Measurements from ENCODE around the gene EFEMP1.

The EFEMP1 gene

DNA sequence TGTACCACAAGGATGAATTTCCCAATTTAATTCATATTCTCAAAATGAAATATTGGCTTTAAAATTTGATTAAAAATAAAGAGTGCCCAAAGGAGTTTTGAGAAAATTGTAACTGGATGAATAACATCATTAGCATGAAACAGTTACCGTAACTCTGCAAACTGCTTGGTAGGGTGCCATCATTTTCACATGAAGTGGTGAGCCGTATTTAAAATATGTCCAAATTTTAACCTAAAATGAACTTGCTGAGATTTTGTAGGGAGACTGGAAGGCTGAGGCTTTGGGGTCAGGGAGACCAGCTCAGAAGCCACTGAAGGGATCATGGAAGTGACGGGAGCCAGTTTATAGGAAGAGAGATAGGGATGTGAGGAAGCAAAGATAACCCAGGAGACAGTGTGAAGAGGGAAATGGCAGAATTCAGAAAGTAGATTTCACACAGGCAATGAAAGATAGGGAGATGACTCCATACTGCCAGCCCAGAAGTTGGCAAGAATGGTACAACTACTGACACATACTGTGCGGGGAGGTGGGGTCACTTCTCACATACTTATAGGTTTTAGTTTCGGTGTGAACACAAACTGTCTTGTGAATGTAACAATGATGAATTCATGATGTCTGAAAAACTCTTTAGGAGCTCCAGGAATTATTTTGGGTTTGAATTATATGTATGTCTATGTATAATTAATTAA is 53.8 kb downstream of the EFEMP1 start:
- Histone ChIP-seq H3K79me2 (ENCODE audit: control insufficient read depth, insufficient read depth, low read length, unreplicated experiment) (no peaks in the 10 kb centered on the region), H3K36me3 (ENCODE audit: insufficient read depth, low read length) (peaks cover 66% of the 10 kb centered on the region), H3K4me3 (ENCODE audit: low read depth, low read length) (no peak overlapping the region), H3K4me1 (ENCODE audit: control insufficient read depth, insufficient read depth, low read length, unreplicated experiment) (peaks cover 27% of the 10 kb centered on the region), H3K27ac (ENCODE audit: low read depth, low read length) (peak overlapping the region; percentile 71), H3K27me3 (ENCODE audit: insufficient read depth, low read length) (no peaks in the 10 kb centered on the region), H2AFZ (ENCODE audit: low read length, unreplicated experiment) (no peak overlapping the region)

DNA sequence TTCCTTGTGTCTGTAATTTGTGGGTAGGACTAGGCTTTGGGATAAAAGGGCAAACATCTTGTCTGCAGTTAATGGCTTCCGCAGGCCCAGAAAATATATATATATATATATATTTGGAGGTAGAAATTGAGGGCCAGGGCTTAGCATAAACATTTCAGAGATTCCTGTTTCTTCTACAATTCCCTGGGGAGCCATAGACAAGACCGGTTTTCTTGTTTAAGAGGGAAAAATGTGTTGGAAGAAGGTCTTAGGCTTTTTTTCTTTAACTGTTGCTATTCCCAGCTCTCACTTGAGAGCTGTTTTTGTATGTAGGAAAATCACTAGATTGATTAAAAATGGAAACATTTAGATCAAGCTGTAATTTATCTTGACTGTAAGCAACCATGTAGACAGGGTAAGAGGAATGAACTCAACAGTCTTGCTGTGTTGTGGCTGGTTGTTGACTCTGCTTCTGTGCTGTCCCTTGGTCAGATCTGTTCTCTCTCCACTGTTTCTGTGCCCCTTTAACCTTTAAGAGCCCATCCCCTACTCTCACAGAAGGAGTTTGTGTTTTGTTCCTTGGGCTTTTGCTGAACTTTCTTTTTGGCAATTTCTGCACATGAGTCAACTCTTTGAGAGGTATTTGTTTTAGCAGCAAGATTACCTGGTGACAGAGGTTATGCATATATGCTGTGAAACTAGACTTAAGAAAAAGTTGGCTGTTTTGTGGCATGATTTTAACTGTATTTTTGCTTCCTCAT is 58.3 kb downstream of the EFEMP1 start:
- H3K4me3 ChIP-seq (ENCODE audit: low read depth, low read length): no peak overlapping the region
- H3K27me3 ChIP-seq (ENCODE audit: insufficient read depth, low read length): no peaks in the 10 kb centered on the region
- H3K36me3 ChIP-seq (ENCODE audit: insufficient read depth, low read length): peaks cover 29% of the 10 kb centered on the region
- H2AFZ ChIP-seq (ENCODE audit: low read length, unreplicated experiment): no peak overlapping the region
- H3K4me1 ChIP-seq (ENCODE audit: control insufficient read depth, insufficient read depth, low read length, unreplicated experiment): peaks cover 62% of the 10 kb centered on the region
- no peaks in the 10 kb centered on the region for H3K79me2 ChIP-seq (ENCODE audit: control insufficient read depth, insufficient read depth, low read length, unreplicated experiment)
- H3K27ac ChIP-seq (ENCODE audit: low read depth, low read length): peak overlapping the region; percentile 100

- Histone ChIP-seq H3K4me1 (ENCODE audit: control insufficient read depth, insufficient read depth, low read length, unreplicated experiment) (peaks cover 55% of the 10 kb centered on the region), H3K4me3 (ENCODE audit: low read depth, low read length) (no peak overlapping the region), H3K79me2 (ENCODE audit: control insufficient read depth, insufficient read depth, low read length, unreplicated experiment) (no peaks in the 10 kb centered on the region), H3K27me3 (ENCODE audit: insufficient read depth, low read length) (no peaks in the 10 kb centered on the region), H3K36me3 (ENCODE audit: insufficient read depth, low read length) (peaks cover 27% of the 10 kb centered on the region; the same call in 1 of the 2 replicates), H3K27ac (ENCODE audit: low read depth, low read length) (peak overlapping the region; percentile 100), H2AFZ (ENCODE audit: low read length, unreplicated experiment) (no peak overlapping the region)
These were observed 59.1 kb downstream of the EFEMP1 start for GRCh38 chr2:55864351-55865084.

GRCh38 chr2:55862673-55863390 is 60.8 kb downstream of the EFEMP1 start:
- H3K36me3 ChIP-seq (ENCODE audit: insufficient read depth, low read length): peaks cover 15% of the 10 kb centered on the region; the same call in 1 of the 2 replicates

DNA sequence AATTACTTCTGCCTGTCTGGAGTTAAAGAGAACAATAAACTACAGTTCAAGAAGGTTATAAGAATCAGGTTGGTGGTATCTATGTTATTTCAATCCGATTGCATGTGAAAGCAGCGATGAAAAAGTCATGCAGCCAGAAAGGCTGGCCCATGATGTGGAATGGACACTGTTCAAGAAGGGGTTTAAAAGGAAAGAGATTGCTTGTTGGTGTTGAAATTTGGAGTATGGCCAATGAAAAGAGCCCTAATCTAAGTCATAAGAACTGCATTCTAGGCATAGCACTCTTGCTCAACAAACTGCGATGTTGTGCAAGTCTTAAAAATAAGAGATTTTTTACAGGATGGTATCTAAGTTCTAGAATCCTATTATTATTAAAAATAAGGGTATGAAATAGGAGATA is 61.3 kb downstream of the EFEMP1 start:
- no peak overlapping the region for H2AFZ ChIP-seq (ENCODE audit: low read length, unreplicated experiment)

More at GRCh38 chr2:55862673-55863390, 60.8 kb downstream of the EFEMP1 start:
- peaks cover 51% of the 10 kb centered on the region for H3K4me1 ChIP-seq (ENCODE audit: control insufficient read depth, insufficient read depth, low read length, unreplicated experiment)
- no peaks in the 10 kb centered on the region for H3K27me3 ChIP-seq (ENCODE audit: insufficient read depth, low read length)
- no peaks in the 10 kb centered on the region for H3K79me2 ChIP-seq (ENCODE audit: control insufficient read depth, insufficient read depth, low read length, unreplicated experiment)
- no peak overlapping the region for H3K4me3 ChIP-seq (ENCODE audit: low read depth, low read length)
- H3K27ac ChIP-seq (ENCODE audit: low read depth, low read length): peak overlapping the region; percentile 100
- no peak overlapping the region for H2AFZ ChIP-seq (ENCODE audit: low read length, unreplicated experiment)

DNA sequence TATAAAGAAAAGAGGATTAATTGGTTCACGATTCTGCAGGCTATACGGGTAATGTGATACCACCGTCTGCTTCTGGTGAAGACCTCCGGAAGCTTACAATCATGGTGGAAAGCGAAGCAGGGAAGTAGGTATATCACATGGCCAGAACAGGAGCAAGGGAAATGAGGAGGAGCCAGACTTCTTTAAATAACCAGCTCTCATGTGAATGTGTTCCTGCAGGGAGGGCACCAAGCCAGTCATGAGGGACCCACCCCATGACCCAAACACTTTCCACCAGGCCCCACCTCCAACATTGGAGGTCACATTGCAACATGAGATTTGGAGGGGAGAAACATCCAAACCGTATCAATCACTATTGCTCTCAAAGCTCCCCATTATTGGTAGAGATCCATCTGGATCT is 61.8 kb downstream of the EFEMP1 start:
- Histone ChIP-seq H3K79me2 (ENCODE audit: control insufficient read depth, insufficient read depth, low read length, unreplicated experiment) (no peaks in the 10 kb centered on the region), H2AFZ (ENCODE audit: low read length, unreplicated experiment) (no peak overlapping the region), H3K36me3 (ENCODE audit: insufficient read depth, low read length) (peaks cover 9% of the 10 kb centered on the region; the same call in 1 of the 2 replicates), H3K4me1 (ENCODE audit: control insufficient read depth, insufficient read depth, low read length, unreplicated experiment) (peaks cover 55% of the 10 kb centered on the region), H3K27ac (ENCODE audit: low read depth, low read length) (peak overlapping the region; percentile 100), H3K4me3 (ENCODE audit: low read depth, low read length) (peak overlapping the region; percentile 57), H3K27me3 (ENCODE audit: insufficient read depth, low read length) (no peaks in the 10 kb centered on the region)

More for the DNA sequence above, 61.3 kb downstream of the EFEMP1 start:
- peaks cover 50% of the 10 kb centered on the region for H3K4me1 ChIP-seq (ENCODE audit: control insufficient read depth, insufficient read depth, low read length, unreplicated experiment)
- peak overlapping the region; percentile 100 for H3K27ac ChIP-seq (ENCODE audit: low read depth, low read length)
- no peaks in the 10 kb centered on the region for H3K27me3 ChIP-seq (ENCODE audit: insufficient read depth, low read length)
- peaks cover 9% of the 10 kb centered on the region; the same call in 1 of the 2 replicates for H3K36me3 ChIP-seq (ENCODE audit: insufficient read depth, low read length)
- peak overlapping the region; percentile 57 for H3K4me3 ChIP-seq (ENCODE audit: low read depth, low read length)
- no peaks in the 10 kb centered on the region for H3K79me2 ChIP-seq (ENCODE audit: control insufficient read depth, insufficient read depth, low read length, unreplicated experiment)

DNA sequence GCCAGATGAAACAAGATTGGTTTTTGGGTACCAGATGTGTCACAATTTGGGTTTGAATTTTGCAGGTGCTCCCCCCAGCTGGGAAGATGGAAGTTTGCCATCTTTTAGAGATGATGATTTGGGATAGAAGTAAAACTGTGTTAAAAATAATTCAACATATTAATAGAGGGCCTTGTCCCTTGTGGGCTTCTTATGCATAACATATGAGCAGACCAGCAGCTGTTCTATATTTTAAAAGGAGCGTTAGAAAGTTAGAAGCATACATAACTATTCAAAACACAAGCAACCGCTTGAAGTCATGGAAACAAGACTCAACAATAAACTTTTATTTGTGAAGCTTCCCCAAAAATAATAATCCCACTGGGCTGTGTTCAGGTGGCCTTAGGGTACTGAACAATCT is 62.8 kb downstream of the EFEMP1 start:
- Histone ChIP-seq H3K4me1 (ENCODE audit: control insufficient read depth, insufficient read depth, low read length, unreplicated experiment) (peaks cover 53% of the 10 kb centered on the region), H2AFZ (ENCODE audit: low read length, unreplicated experiment) (no peak overlapping the region), H3K27me3 (ENCODE audit: insufficient read depth, low read length) (no peaks in the 10 kb centered on the region), H3K36me3 (ENCODE audit: insufficient read depth, low read length) (no peaks in the 10 kb centered on the region; the same call in 1 of the 2 replicates), H3K79me2 (ENCODE audit: control insufficient read depth, insufficient read depth, low read length, unreplicated experiment) (no peaks in the 10 kb centered on the region), H3K4me3 (ENCODE audit: low read depth, low read length) (no peak overlapping the region), H3K27ac (ENCODE audit: low read depth, low read length) (peak overlapping the region; percentile 100)

DNA sequence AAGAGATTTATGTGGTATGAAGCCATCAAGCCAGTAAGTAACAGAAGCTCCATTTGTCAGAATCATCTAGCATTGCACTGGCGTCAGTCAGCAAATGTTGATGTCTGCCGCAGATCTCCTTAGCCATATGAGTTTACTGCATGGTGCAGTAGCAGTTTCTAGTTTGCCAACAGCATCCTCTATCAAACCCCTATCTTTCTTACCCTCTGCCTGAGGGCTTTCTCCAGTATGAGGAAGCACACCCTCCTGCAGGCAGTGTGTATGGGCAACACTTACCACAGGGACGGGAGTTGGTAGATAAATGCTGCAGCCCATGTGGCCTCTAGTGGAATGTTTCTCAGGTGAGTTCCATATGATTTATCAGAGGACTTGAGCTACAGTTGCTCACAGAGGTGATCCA is 63.7 kb downstream of the EFEMP1 start:
- no peak overlapping the region for H3K4me3 ChIP-seq (ENCODE audit: low read depth, low read length)

DNA sequence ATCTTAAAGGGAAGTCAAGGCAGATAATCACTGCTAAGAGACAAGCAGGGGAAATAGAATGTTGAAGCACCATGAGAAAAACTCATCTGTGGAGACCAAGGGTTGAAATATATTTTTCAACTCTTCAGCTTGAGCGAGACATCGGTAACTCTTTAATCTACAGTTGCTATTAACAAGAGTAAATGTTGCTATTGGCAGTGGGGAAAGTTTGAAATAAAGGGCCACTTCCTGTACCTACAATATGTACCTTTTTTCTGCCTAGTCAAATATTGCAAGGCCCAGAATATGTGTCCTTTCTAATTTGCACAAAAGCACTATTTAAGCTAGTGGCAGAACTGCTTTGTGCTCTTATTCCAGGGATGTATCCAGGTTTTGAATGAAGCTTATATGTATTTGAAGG is 65.8 kb downstream of the EFEMP1 start:
- Histone ChIP-seq H3K4me1 (ENCODE audit: control insufficient read depth, insufficient read depth, low read length, unreplicated experiment) (peaks cover 26% of the 10 kb centered on the region), H3K79me2 (ENCODE audit: control insufficient read depth, insufficient read depth, low read length, unreplicated experiment) (no peaks in the 10 kb centered on the region), H3K27me3 (ENCODE audit: insufficient read depth, low read length) (no peaks in the 10 kb centered on the region), H3K4me3 (ENCODE audit: low read depth, low read length) (no peak overlapping the region), H2AFZ (ENCODE audit: low read length, unreplicated experiment) (no peak overlapping the region), H3K36me3 (ENCODE audit: insufficient read depth, low read length) (no peaks in the 10 kb centered on the region), H3K27ac (ENCODE audit: low read depth, low read length) (peak overlapping the region; percentile 25)

More for the DNA sequence above, 63.7 kb downstream of the EFEMP1 start:
- Histone ChIP-seq H3K27me3 (ENCODE audit: insufficient read depth, low read length) (no peaks in the 10 kb centered on the region), H2AFZ (ENCODE audit: low read length, unreplicated experiment) (no peak overlapping the region), H3K36me3 (ENCODE audit: insufficient read depth, low read length) (no peaks in the 10 kb centered on the region), H3K4me1 (ENCODE audit: control insufficient read depth, insufficient read depth, low read length, unreplicated experiment) (peaks cover 45% of the 10 kb centered on the region), H3K79me2 (ENCODE audit: control insufficient read depth, insufficient read depth, low read length, unreplicated experiment) (no peaks in the 10 kb centered on the region), H3K27ac (ENCODE audit: low read depth, low read length) (no peak overlapping the region)

DNA sequence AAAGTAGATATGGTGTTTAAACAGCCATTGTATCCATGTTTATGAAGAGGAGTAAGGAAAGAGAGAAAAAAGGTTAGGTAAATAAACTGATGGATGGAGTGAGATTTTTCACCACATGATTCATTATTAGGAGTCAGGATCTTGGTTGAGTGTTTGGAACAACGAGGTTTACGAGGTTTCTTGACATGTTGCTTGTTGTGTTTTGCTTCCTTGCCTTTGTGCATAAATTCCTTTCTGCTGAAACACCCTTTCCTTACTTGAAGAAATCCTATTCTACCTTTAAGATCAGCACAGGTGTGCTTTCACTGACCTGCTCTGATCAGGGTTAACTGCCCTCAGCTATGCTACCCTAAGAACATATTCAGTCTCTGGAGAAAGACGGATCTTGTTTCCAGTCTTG is 66.6 kb downstream of the EFEMP1 start:
- H3K4me1 ChIP-seq (ENCODE audit: control insufficient read depth, insufficient read depth, low read length, unreplicated experiment): peaks cover 23% of the 10 kb centered on the region
- H3K27ac ChIP-seq (ENCODE audit: low read depth, low read length): peak overlapping the region; percentile 25
- H3K4me3 ChIP-seq (ENCODE audit: low read depth, low read length): no peak overlapping the region
- H2AFZ ChIP-seq (ENCODE audit: low read length, unreplicated experiment): no peak overlapping the region
- H3K36me3 ChIP-seq (ENCODE audit: insufficient read depth, low read length): no peaks in the 10 kb centered on the region
- no peaks in the 10 kb centered on the region for H3K27me3 ChIP-seq (ENCODE audit: insufficient read depth, low read length)
- no peaks in the 10 kb centered on the region for H3K79me2 ChIP-seq (ENCODE audit: control insufficient read depth, insufficient read depth, low read length, unreplicated experiment)

Data from ACC112 (cell line).